HG03469 (cell line): ENCODE data around the gene MYOG.

Source experiments
- ATAC-seq: cut with Tn5 transposase; IDR thresholded peaks from one replicate; pipeline ENCODE4 v1.9.1; 2021; ENCODE audit warnings: mild to moderate bottlenecking, moderate library complexity, moderate number of reproducible peaks; ENCODE audit not compliant: unreplicated experiment

The MYOG gene

GRCh38 chr1:203048555-203049051 lies 37.2 kb downstream of the MYOG start:
- ATAC-seq, result no peak

- ATAC-seq, result no peak
Measured at GRCh38 chr1:203048086-203048485, 37.7 kb downstream of the MYOG start.

DNA sequence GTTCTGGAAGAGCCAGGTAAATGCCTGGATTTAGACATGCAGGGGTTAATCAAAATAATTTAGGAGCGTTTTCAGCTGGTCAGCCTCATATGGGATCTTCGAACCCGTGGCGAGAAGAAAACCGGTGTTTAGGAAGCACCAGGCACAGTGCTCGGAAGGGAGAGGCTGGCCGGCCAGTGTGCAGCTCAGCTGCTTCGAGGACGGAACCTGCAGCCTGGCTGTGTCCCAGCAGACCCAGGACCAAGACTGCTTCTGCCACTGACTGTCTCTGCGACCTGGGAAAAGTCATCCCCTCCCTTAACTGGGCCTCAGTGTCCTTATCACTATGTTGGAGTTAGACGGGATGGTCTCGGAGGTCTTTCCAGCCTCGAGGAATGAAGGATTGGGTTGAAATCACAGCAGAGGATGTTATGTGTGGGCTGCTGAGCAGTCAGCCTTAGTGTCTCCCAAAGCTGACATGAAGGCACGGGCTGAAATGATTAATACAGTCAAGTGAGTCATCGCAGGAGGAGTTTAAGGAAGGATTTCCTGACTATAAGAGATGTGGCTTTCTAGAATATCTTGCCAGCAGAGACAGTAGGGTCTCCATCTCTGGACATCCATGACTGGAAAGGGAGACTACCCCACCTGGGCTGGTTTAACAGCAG lies 38.7 kb downstream of the MYOG start:
- no peak for ATAC-seq

DNA sequence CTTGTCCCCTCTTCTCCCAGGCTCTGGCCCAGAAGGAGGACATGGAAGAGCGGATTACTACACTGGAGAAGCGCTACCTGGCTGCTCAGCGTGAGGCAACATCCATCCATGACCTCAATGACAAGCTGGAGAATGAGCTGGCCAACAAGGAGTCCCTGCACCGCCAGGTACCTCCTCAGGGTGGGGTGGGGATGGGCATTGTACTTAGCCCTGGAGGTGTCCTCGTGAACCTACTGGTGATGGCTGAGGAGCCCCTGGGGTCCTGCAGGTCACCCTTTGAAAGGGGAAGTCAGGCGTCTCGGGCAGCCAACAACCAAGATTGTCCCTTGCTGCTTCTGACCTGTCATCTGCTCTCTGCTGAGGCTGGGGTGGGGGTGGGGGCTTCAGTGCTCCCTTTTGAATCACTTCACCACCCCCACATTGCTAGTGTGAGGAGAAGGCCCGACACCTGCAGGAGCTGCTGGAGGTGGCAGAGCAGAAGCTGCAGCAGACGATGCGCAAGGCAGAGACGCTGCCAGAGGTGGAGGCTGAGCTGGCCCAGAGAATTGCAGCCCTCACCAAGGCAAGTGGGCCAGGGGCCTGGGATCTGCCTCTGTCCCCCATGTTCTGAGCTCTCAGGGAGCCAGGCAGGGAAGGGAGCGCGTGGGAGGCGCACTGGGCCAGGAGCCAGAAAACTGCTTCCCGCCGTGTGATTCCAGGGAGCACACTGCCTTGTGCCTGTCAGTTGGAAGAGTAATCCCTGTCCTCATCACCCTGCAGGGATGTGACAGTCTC lies 39.8 kb downstream of the MYOG start:
- no peak for ATAC-seq

DNA sequence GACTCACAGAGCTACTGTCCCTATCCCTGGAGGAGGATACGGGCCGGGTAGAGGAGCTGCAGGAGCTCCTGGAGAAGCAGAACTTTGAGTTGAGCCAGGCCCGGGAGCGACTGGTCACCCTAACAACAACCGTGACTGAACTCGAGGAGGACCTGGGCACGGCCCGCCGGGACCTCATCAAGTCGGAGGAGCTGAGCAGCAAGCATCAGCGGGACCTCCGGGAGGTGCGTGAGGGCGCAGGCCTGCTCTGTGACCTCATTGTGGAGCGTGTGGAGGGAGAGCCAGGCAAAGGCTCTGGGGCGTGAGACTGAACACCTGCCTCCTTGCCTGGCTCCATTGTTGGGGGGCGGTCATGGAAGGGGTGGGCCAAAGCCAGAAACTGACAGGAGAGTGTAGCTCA lies 40.5 kb downstream of the MYOG start:
- ATAC-seq, result no peak

- no peak for ATAC-seq
Measured at GRCh38 chr1:203044546-203045250, 41.1 kb downstream of the MYOG start.

- ATAC-seq, result no peak
Measured at GRCh38 chr1:203043830-203044545, 41.8 kb downstream of the MYOG start.

GRCh38 chr1:203041351-203041932 lies 44.4 kb downstream of the MYOG start:
- no peak for ATAC-seq

DNA sequence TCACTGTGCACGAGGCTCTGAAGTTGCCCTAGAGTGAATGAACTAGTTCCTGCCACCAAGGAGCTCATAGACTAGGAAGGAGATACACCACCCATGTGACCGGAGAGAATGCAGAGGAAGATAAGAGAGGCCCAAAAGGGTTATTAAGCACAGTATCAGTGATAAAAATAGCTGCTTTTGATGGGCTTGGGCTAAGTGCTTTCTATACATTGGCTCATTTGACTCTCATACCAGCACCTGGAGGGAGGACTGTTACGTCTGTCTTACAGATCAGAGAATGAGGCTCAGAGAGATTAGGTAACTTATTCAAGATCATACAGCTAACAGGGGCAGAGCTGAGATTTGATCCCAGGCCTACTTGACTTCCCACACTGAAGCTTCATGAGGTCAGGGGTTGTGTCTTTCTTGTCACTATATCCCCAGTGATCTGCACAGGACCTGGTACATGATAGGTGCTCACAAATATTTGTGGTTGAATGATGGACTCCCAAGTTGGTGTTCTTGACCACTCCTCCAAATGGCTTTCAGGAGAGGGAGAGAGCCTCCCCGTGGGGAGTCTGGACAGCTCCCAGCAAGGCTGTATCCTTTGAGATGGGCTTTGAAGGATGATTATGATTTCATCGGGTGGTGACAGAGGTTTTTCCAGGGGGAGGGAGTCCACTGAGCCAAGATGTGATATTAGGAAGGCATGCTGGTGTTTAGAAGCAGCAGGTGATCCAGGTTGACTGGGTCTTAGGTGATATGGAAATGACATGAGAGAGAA lies 45.1 kb downstream of the MYOG start:
- ATAC-seq, result no peak

DNA sequence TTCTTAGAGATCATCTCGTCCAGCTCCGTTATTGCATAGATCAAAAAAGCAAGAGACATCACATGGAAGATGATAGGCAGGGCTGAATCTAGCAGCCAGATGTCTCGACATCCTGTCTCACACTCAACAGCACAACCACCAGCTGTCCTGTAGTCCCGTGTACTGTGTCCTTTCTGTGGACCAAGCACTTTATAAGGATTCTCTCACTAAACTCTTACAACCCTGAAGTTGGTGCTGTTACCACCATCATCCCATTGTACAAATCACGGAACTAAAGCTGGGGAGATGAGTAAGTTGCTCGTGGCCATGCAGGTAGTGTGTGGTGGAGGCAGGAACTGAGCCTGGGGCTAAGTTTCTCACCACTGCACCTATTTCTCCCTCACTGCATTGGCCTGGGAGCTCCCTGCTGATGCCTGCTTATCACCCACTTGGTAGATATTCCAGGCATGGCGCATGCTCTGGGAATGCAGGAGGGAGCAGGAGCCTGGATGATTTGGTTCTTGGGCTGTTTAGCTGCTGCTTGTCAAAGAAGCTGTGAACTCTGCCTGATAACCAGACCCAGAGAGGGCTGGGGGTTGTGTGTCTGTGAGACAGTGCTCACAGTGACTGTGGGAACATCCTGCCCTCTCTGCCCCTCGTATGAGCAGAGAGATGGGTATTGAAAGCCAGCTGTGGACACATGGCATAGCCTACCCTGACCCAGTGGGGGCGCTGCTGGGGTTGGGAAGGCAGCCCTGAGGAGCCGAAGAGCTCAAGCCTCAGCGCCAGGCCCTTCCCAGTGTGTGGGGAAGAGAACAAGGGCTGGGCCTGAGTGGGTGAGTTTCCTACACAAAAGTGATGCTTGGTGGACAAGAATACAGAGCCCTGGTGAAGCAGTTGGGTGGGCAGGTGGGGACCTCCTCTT lies 46.0 kb downstream of the MYOG start:
- no peak for ATAC-seq

- ATAC-seq, result no peak
Measured at GRCh38 chr1:203038891-203039608, 46.8 kb downstream of the MYOG start.

DNA sequence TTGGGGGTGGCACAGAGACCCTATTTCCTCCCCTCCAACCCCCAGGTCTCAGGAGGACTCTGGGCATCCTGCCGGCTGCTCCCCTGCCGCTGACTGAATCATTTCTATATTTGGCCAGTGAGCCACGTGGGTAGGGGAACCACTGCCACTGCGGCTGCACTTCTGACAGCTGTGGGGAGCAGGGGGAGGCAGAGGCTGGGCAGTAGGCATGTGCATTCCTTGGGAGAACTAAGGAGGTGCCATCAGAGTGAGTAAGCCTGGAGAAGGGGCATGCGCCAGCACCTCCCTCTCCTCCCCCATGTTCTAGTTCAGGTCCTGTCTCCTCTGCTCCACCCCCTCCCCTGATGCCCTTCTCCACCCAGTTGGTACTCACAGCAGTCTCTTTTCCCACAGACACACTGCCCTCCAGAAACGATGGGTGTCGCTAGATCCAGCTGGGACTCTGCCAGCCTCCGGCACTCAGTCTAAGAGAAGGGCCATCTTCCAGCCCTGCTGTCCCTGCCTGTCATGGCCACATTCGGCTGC lies 47.5 kb downstream of the MYOG start:
- no peak for ATAC-seq

GRCh38 chr1:203037509-203038190 lies 48.2 kb downstream of the MYOG start:
- no peak for ATAC-seq

- ATAC-seq, result no peak
Measured at GRCh38 chr1:203036537-203036936, 49.3 kb downstream of the MYOG start.

GRCh38 chr1:203036135-203036534 lies 49.7 kb downstream of the MYOG start:
- ATAC-seq, result no peak

- no peak for ATAC-seq
Measured at GRCh38 chr1:203035111-203036000, 50.5 kb downstream of the MYOG start.
